ENCODE data around the gene RAB7A. TPM values are rescaled to one million over a fixed set of nuclear protein-coding genes. Genes with fewer than 3 reads are reported as not detected.
A peak's percentile ranks its signal among the peaks of the same experiment; 100 is the strongest.

Gene RAB7A
- polyA plus RNA-seq, 3 donors = 192 to 261 (median 223) TPM

DNA sequence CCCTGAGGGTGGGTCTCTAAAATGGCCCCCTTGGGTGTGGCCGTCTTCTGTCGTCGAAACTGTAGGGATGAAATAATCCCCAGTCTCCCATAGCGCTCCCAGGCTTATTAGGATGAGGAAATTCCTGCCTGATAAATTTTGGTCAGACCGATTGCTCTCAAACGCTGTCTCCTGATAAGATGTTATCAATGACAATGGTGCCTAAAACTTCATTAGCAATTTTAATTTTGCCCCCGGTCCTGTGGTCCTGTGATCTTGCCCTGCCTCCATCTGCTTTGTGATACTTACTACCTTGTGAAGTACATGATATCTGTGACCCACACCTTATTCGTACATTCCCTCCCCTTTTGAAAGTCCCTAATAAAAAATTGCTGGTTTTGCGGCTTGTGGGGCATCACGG is 5.1 kb upstream of the RAB7A start:
- Mint-ChIP-seq H3K27ac (peak overlapping the region in 1 of 7 donors; percentile 76), H3K9me3 (peaks cover 0 to 2% (median 0%) of the 10 kb centered on the region in 7 donors), H3K27me3 (ENCODE audit: low read depth in 3 of 3) (peaks cover 3 to 7% (median 4%) of the 10 kb centered on the region in 3 donors), H3K4me1 (peaks cover 21% of the 10 kb centered on the region), H3K36me3 (peaks cover 0 to 2% of the 10 kb centered on the region in 2 donors), H3K4me3 (peak overlapping the region in 1 of 2 donors; percentile 0)
- H3K4me2 ChIP-seq (replicated peaks; ENCODE audit: extremely low read depth, low read length, poor library complexity, severe bottlenecking) = no peak overlapping the region
- no peak overlapping the region for H2AFZ ChIP-seq (ENCODE audit: insufficient read depth, low read depth, low read length, poor library complexity, severe bottlenecking)
- no peaks in the 10 kb centered on the region for H4K20me1 ChIP-seq (ENCODE audit: insufficient read depth, low read length)
- peaks cover 18 to 20% of the 10 kb centered on the region in 2 donors for H3K4me1 ChIP-seq (ENCODE audit: control insufficient read depth in 1 of 2, insufficient read depth in 2 of 2, low read length in 2 of 2)
- H3K4me3 ChIP-seq (replicated peaks in 1 of 3; ENCODE audit: low read depth in 2 of 3, low read length in 3 of 3) = no peak overlapping the region
- no peaks in the 10 kb centered on the region for H3K9me3 ChIP-seq (replicated peaks in 1 of 2; ENCODE audit: control insufficient read depth in 1 of 2, insufficient read depth in 1 of 2, low read length in 2 of 2)
- H3K79me2 ChIP-seq (ENCODE audit: insufficient read depth, low read length) = peaks cover 3% of the 10 kb centered on the region
- DNase-seq = no peak
- intact Hi-C loops (cut with micrococcal nuclease) = loop anchor here in 1 of 2 donors (10.0 kb wide), 1 partner anchor 66 kb away; the partner anchor contains the start of gene RPN1
- H3K9ac ChIP-seq (ENCODE audit: insufficient read depth, low read length, poor library complexity, severe bottlenecking) = no peak overlapping the region
- WGBS (ENCODE audit: insufficient coverage) = 74% methylated on average over 8 of the region's 10 CpGs
- no peaks in the 10 kb centered on the region for H3K27me3 ChIP-seq (ENCODE audit: control insufficient read depth in 2 of 2, insufficient read depth in 2 of 2, low read length in 2 of 2)
- H3K27ac ChIP-seq (ENCODE audit: low read depth in 1 of 2, low read length in 2 of 2) = no peak overlapping the region
- TF ChIP-seq, protein P1, sequence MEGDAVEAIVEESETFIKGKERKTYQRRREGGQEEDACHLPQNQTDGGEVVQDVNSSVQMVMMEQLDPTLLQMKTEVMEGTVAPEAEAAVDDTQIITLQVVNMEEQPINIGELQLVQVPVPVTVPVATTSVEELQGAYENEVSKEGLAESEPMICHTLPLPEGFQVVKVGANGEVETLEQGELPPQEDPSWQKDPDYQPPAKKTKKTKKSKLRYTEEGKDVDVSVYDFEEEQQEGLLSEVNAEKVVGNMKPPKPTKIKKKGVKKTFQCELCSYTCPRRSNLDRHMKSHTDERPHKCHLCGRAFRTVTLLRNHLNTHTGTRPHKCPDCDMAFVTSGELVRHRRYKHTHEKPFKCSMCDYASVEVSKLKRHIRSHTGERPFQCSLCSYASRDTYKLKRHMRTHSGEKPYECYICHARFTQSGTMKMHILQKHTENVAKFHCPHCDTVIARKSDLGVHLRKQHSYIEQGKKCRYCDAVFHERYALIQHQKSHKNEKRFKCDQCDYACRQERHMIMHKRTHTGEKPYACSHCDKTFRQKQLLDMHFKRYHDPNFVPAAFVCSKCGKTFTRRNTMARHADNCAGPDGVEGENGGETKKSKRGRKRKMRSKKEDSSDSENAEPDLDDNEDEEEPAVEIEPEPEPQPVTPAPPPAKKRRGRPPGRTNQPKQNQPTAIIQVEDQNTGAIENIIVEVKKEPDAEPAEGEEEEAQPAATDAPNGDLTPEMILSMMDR (IDR thresholded peaks at IDR 0.05) = no peak
- H3K36me3 ChIP-seq (replicated peaks in 1 of 2; ENCODE audit: control insufficient read depth in 1 of 2, insufficient read depth in 2 of 2, low read length in 2 of 2) = no peaks in the 10 kb centered on the region

GRCh38 chr3:128723477-128723876 is 2.5 kb upstream of the RAB7A start:
- no peak overlapping the region for H2AFZ ChIP-seq (ENCODE audit: insufficient read depth, low read depth, low read length, poor library complexity, severe bottlenecking)
- Mint-ChIP-seq H3K27ac (peak overlapping the region in 2 of 7 donors; percentile 27 to 79), H3K27me3 (ENCODE audit: low read depth in 3 of 3) (peaks cover 3 to 7% (median 4%) of the 10 kb centered on the region in 3 donors), H3K9me3 (peaks cover 0 to 2% (median 0%) of the 10 kb centered on the region in 7 donors), H3K4me3 (no peak overlapping the region), H3K4me1 (peaks cover 33% of the 10 kb centered on the region), H3K36me3 (peaks cover 2% of the 10 kb centered on the region in 2 donors)
- no peaks in the 10 kb centered on the region for H3K27me3 ChIP-seq (ENCODE audit: control insufficient read depth in 2 of 2, insufficient read depth in 2 of 2, low read length in 2 of 2)
- no peaks in the 10 kb centered on the region for H3K9me3 ChIP-seq (replicated peaks in 1 of 2; ENCODE audit: control insufficient read depth in 1 of 2, insufficient read depth in 1 of 2, low read length in 2 of 2)
- intact Hi-C loops (cut with micrococcal nuclease) = loop anchor here in 1 of 2 donors (10.0 kb wide), 1 partner anchor 69 kb away; the partner anchor contains the start of gene RPN1
- no peak for DNase-seq
- H3K79me2 ChIP-seq (ENCODE audit: insufficient read depth, low read length) = peaks cover 29% of the 10 kb centered on the region
- no peak overlapping the region for H3K27ac ChIP-seq (ENCODE audit: low read depth in 1 of 2, low read length in 2 of 2)
- no peak overlapping the region for H3K4me3 ChIP-seq (replicated peaks in 1 of 3; ENCODE audit: low read depth in 2 of 3, low read length in 3 of 3)
- H3K4me2 ChIP-seq (replicated peaks; ENCODE audit: extremely low read depth, low read length, poor library complexity, severe bottlenecking) = no peak overlapping the region
- 93% methylated on average over 5 of the region's 6 CpGs for WGBS (ENCODE audit: insufficient coverage)
- peaks cover 29 to 31% of the 10 kb centered on the region in 2 donors for H3K4me1 ChIP-seq (ENCODE audit: control insufficient read depth in 1 of 2, insufficient read depth in 2 of 2, low read length in 2 of 2)
- no peak overlapping the region for H3K9ac ChIP-seq (ENCODE audit: insufficient read depth, low read length, poor library complexity, severe bottlenecking)
- TF ChIP-seq, protein P1 (IDR thresholded peaks at IDR 0.05) = no peak
- H3K36me3 ChIP-seq (replicated peaks in 1 of 2; ENCODE audit: control insufficient read depth in 1 of 2, insufficient read depth in 2 of 2, low read length in 2 of 2) = no peaks in the 10 kb centered on the region
- H4K20me1 ChIP-seq (ENCODE audit: insufficient read depth, low read length) = peaks cover 24% of the 10 kb centered on the region

Measured in CD14-positive monocyte (primary cell).